ENCODE data around the gene MAP3K3.
"Not testable (repeated sequence)": the region's sequence is repeated elsewhere in the genome, so short reads cannot be mapped to it uniquely, and the experiment has no call there.

The MAP3K3 gene

GRCh38 chr17:63706336-63707082 is 84.3 kb downstream of the MAP3K3 start:
- no peak for DNase-seq (ENCODE audit: low read depth)

- no peak for DNase-seq (ENCODE audit: low read depth)
Observed at GRCh38 chr17:63707151-63707550, 84.9 kb downstream of the MAP3K3 start.

DNA sequence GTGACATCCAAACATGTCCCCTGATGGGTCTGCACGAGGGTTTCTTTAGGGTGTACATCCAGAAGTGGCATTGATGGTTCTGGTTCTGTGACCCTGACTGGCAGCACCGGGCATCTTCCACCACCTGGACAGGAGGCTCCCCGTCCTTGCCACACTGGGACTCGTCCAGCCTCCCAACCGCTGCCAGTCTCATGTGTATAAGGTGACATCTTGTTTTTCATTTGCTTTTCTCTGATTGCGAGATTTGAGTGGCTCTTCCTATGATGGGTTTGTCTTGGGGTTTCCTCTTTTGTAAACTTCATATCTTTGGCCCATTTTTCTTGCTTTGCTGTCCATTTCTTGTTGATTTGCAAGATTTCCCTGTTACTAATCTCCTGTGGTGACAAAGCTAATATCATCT is 86.9 kb downstream of the MAP3K3 start:
- no peak for DNase-seq (ENCODE audit: low read depth)

- DNase-seq (ENCODE audit: low read depth): no peak
Observed at GRCh38 chr17:63714550-63715277, 92.5 kb downstream of the MAP3K3 start.

GRCh38 chr17:63716426-63716825 is 94.2 kb downstream of the MAP3K3 start:
- no peak for DNase-seq (ENCODE audit: low read depth)

- DNase-seq (ENCODE audit: low read depth): no peak
Observed at GRCh38 chr17:63718988-63719387, 96.8 kb downstream of the MAP3K3 start.

GRCh38 chr17:63720194-63720593 is 98.0 kb downstream of the MAP3K3 start:
- not testable (repeated sequence) for DNase-seq (ENCODE audit: low read depth)

DNA sequence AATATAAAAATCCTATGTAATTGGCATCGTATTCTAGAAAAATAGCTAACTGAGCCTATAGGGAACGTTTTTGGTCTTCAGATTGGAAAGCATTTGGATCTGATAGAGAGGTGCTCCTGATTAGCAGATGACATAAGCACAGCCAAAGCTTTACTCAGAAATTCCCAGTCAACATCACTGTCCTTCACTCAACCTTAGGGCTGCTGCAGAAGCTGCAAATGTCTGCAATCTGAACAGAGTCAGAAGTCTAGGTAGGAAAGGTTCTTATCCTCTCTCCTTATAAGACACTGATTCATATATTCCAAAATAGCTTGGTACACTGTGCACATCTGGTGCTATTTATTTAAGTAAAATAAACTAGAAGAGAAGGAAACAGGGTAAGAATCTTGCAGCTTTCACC is 100.2 kb downstream of the MAP3K3 start:
- DNase-seq (ENCODE audit: low read depth): no peak

GRCh38 chr17:63735691-63736090 is 113.5 kb downstream of the MAP3K3 start:
- DNase-seq (ENCODE audit: low read depth): no peak

- no peak for DNase-seq (ENCODE audit: low read depth)
Observed at GRCh38 chr17:63740464-63741142, 118.4 kb downstream of the MAP3K3 start.

DNA sequence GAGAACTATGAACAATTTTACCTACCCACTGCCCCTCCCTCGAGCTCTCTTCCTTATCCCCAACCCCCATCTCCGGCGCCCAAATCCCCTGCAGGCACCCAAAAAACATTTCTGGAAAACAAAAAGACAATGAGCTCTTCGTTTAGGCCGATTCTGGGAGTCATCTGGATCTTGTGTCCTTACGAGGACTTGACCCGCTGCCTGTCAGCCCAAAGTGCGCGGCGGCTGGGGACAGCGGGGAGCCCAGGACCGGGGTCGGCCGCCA is 118.9 kb downstream of the MAP3K3 start:
- no peak for DNase-seq (ENCODE audit: low read depth)

DNA sequence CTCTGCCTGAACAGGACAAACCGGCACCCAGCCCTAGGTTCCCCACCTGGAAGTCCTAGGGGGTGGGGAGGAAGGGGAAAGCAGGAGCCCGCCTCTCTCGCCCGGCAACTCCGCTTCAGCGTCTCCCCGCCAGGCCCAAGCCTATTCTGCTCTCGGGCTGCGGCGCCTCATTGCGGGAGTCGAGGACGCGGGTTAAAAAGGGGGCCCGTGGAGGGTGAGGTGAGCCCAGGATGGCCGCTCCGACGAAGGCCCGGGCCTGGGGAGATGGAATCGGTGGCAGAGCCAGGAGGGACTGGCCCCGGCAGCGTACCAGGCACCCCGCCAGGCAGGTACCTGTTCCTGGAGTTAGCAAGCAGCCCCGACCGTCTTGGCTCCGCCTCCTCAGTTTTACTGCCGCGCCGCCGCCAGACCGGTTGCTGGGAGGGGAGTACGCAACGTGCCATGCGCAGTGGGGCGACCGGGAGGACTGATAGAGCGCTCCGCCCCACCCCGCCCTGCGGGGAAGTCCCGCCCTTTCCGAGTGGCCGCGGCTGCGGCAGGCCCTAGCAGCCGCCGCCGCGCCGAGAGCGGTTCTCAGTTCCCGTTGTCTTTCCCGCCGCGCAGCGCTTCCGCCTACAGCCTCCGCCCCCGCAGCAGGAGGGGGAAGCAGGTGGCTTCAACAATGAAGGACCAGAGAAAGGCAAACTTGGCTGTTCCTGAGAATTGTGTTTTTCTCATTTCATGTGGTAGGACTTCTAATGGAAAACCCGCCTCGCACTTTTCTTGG is 119.4 kb downstream of the MAP3K3 start, which contains the start of gene STRADA:
STRADA (minus strand) TSS at position 392 of the 766 bp plus-strand sequence. CDS start 13,430 bp downstream, outside the sequence.
- peak; percentile 78 for DNase-seq (ENCODE audit: low read depth)

Data from non-pigmented ciliary epithelial cell (primary cell).